Omental fat pad (tissue), 4 donors: ENCODE measurements around the gene URB1. TPM values are rescaled to one million over a fixed set of nuclear protein-coding genes. Genes with fewer than 3 reads are reported as not detected.

ENCODE experiments used
- ATAC-seq: fragments of 150-250 bp; one replicate; pipeline ENCODE4 v1.9.1; 2016; ENCODE audit warnings: mild to moderate bottlenecking, moderate library complexity; ENCODE audit not compliant: low FRiP score
- DNase-seq: peaks from one replicate; pipeline ENCODE4 v3.0.0-alpha.2; 2019; ENCODE audit warnings: low spot score
- total RNA-seq, 4 donors: library from RNA; depleted of rRNA; stranded (reverse); fragments of >200 nt; gene quantifications; one replicate each; pipeline ENCODE4 v1.1.0, GENCODE V29; 2016
- TF ChIP-seq, protein P1 (sequence below), 3 donors: fragments of 450-650 bp; IDR thresholded peaks; one replicate each; pipeline ENCODE4 v1.5.1; 2016 to 2017; ENCODE audit warnings: antibody characterized with exemption in 3 of 3, mild to moderate bottlenecking in 3 of 3, moderate library complexity in 2 of 3

The URB1 gene
- total RNA-seq, 4 donors from 2014 or later = 17.3 to 48.5 (median 17.4) TPM

DNA sequence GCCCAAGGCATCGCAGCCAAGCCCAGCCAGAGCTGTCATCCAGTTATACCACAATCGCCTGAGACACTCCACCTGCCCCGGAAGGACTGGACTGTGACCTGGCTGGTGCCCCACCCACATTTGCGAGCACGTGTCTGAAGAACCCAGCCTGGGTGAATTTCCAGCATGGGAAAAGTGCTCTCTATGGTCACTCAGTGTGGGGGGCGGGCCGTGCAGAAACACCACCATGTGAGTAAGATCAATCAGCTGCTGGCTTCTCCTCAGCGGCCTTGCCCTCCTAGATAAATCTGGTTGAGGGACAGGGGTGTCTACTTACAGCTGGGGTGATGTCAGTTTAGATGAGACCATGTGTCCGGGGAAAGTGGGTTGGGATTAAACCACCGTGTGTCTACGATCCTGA, 44.8 kb downstream of the URB1 start:
- no peak for ATAC-seq
- TF ChIP-seq, protein P1, sequence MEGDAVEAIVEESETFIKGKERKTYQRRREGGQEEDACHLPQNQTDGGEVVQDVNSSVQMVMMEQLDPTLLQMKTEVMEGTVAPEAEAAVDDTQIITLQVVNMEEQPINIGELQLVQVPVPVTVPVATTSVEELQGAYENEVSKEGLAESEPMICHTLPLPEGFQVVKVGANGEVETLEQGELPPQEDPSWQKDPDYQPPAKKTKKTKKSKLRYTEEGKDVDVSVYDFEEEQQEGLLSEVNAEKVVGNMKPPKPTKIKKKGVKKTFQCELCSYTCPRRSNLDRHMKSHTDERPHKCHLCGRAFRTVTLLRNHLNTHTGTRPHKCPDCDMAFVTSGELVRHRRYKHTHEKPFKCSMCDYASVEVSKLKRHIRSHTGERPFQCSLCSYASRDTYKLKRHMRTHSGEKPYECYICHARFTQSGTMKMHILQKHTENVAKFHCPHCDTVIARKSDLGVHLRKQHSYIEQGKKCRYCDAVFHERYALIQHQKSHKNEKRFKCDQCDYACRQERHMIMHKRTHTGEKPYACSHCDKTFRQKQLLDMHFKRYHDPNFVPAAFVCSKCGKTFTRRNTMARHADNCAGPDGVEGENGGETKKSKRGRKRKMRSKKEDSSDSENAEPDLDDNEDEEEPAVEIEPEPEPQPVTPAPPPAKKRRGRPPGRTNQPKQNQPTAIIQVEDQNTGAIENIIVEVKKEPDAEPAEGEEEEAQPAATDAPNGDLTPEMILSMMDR (IDR thresholded peaks at IDR 0.05) = no peak

DNA sequence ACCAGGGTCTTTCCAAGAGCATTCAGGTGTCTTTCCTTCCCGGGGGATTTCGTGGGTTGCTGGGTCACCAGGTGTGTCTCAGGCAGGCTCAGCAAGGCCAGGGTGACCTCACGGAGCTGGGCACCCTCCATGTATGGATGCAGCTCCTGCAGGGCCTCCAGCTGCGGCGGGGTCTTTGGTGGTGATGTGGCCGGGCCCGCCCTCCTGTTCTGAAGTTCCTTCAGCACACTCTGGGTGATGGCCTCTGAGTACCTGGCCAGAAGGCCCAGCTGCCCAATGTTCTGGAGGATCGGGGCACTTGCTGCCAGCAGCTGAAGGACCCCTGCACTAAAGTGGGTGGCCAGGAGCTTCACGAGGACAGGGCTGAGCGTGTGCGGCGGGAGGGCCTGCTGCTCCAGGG, 45.5 kb downstream of the URB1 start:
- TF ChIP-seq, protein P1 (IDR thresholded peaks at IDR 0.05) = no peak
- ATAC-seq = no peak

More for the DNA sequence above, 44.8 kb downstream of the URB1 start:
- no peak for DNase-seq

DNA sequence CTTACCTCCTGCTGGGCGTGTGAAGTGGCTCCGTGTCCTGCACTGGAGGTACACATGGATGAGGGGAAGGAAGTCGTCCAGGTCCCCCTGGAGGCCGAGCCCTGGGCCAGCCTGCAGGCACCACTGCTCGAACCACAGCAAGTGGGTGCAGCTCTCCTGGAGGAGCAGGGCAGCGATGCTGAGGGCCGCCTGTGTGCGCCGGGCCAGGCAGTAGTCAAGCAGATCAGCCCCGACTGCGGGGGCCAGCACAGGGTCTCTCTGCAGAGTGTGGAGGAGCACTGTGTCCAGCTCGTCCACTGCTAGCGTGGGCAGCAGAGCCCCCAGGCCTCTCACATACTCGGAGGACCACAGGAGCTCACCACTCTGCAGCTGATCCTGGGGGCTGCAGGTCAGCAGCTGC, 45.9 kb downstream of the URB1 start:
- ATAC-seq = no peak
- DNase-seq = no peak
- TF ChIP-seq, protein P1 (IDR thresholded peaks at IDR 0.05) = no peak

More for the DNA sequence above, 45.5 kb downstream of the URB1 start:
- DNase-seq = no peak

DNA sequence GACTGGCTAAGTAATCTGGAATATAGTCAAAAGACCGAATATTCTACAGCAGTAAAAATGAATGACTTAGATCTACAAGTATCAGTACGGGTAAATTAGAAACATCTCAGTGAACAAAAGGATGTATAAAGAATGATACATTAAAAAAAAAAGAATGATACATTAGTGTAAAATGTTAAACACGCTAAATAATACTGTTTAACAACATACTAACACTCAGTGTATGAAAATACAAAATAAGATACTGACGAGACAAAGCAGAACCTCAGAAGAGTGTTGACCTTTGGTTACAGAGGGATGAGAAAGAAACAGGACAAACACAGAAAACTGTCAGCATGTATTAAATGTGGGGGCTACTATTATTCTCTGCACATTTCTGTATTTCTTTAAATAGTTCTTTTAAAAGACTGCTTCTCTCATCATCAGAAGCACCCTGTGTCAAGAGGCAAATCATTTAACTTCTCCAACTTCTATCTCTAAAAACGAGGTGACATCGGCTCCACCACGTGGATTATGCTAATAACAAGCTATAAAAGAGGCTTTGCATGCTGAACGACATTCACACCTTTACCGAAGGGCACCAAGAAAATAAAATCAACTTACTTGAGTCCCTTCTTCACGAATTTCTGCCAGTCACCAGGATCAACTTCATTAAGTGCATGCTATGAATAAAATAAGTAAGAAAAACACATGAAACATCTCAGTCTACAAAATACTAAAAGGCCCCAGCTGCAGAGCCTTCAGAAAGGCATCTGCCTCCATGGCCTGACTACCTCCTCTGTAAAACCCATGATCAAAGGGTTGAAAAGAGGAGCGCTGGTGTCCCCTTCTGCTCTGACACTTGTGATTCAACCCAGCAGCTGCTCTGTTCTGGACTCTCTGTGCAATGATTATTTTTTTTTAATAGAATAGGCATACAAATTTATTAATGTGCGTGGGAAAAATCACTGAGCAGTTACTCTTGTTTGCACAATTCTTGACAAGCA, 51.7 kb downstream of the URB1 start:
- DNase-seq = no peak
- TF ChIP-seq, protein P1 (IDR thresholded peaks at IDR 0.05) = no peak
- ATAC-seq = no peak

DNA sequence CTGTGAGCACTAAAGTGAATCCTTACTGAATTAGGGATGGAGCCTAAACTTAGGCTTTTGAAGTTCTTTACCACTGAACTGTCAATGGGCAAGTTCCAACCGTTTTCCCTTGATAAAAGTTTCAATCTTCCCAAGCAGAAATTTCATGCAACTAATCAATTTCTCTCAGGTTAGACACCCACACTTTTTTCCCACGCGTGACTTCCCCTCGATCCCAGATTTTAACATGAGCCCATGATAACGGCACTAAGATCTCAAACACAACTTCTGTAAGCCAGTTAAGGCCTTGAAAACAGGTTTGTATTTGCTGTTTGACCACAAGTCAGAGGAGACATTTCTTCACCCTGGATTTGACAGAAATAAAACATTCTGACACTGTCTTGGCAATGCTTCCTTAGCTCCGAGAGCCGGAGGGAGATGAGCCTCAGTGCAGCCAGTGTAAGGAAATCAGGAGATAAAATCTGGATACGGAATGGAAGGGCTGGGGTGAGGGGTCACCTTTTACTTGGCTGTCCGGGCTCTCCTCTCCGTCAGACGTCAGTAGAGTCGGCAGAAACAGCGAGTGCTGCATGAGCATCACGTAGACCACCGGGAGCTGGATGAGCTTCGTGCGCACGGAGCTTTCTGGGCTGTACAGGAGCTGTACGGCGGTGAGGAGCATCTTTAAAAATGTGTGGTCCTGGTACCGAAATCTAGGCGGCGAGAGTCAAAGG, 54.4 kb downstream of the URB1 start:
- ATAC-seq (no peak), DNase-seq (no peak)
- TF ChIP-seq, protein P1 (IDR thresholded peaks at IDR 0.05) = no peak

DNA sequence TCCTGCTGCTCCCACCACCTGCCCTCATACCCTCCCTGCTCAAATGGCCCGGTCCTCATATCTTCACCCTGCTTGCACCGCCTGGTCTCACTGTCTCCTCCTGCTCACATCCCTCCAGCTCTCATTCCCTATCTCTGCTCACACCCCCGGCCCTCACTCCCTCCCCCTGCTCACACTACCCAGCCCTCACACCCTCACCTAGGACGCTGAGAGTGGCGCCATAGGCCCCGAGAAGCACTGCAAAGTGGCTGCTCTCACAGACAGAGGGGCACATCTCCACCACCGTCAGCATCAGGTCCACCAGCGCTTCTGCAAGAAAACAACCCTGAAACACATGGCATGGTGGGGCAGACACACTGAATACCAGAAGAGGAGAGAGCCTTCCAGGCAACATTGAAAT, 55.6 kb downstream of the URB1 start:
- no peak for DNase-seq
- TF ChIP-seq, protein P1 (IDR thresholded peaks at IDR 0.05) = no peak
- ATAC-seq = no peak
